NCI-H82 treated with DMSO at 0.1 percent for 48 hours (cell line): ENCODE measurements around the gene ELL3.
"Not testable (repeated sequence)": the region's sequence is repeated elsewhere in the genome, so short reads cannot be mapped to it uniquely, and the experiment has no call there.

Source experiments
- DNase-seq: peaks from one replicate; lab custom pipeline; 2025; ENCODE audit not compliant: unreplicated experiment; lab: John Stamatoyannopoulos, UW

ELL3 gene

GRCh38 chr15:43791993-43792760, 15.4 kb upstream of the ELL3 start, which contains the start of gene SERF2:
Gene SERF2, plus strand, starts transcription at chr15:43792320. Its CDS starts 57 bp downstream, at chr15:43792377.
- DNase-seq, result peak; percentile 94

GRCh38 chr15:43789409-43789808, 12.6 kb upstream of the ELL3 start:
- DNase-seq, result no peak

GRCh38 chr15:43779016-43779415, 2.2 kb upstream of the ELL3 start:
- no peak for DNase-seq

GRCh38 chr15:43777267-43777914, 625 bp upstream of the ELL3 start:
- DNase-seq, result peak; percentile 55

- peak; percentile 37 for DNase-seq
Measured at GRCh38 chr15:43776101-43776717, 557 bp downstream of the ELL3 start.

GRCh38 chr15:43775411-43775965, 1.3 kb downstream of the ELL3 start:
- DNase-seq, result peak; percentile 48

- DNase-seq, result no peak
Measured at GRCh38 chr15:43774062-43774461, 2.7 kb downstream of the ELL3 start.

- DNase-seq, result no peak
Measured at GRCh38 chr15:43772624-43773023, 4.1 kb downstream of the ELL3 start.

- no peak for DNase-seq
Measured at GRCh38 chr15:43771816-43772215, 5.0 kb downstream of the ELL3 start.

GRCh38 chr15:43769584-43770228, 7.1 kb downstream of the ELL3 start:
- no peak for DNase-seq

- DNase-seq, result no peak
Measured at GRCh38 chr15:43763819-43764446, 12.8 kb downstream of the ELL3 start.

GRCh38 chr15:43762824-43763223, 13.9 kb downstream of the ELL3 start:
- no peak for DNase-seq

GRCh38 chr15:43751885-43752284, 24.9 kb downstream of the ELL3 start:
- DNase-seq, result peak; percentile 30

GRCh38 chr15:43749690-43750345, 26.9 kb downstream of the ELL3 start:
- no peak for DNase-seq

- no peak for DNase-seq
Measured at GRCh38 chr15:43748376-43748775, 28.4 kb downstream of the ELL3 start.

GRCh38 chr15:43746903-43747309, 29.9 kb downstream of the ELL3 start:
- DNase-seq, result not testable (repeated sequence)

GRCh38 chr15:43746245-43746902, 30.4 kb downstream of the ELL3 start, which contains the start of gene PDIA3:
Gene PDIA3, plus strand, starts transcription at chr15:43746438. Its CDS starts 102 bp downstream, at chr15:43746540.
- DNase-seq, result peak; percentile 52

GRCh38 chr15:43735416-43735815, 41.4 kb downstream of the ELL3 start:
- DNase-seq, result no peak

GRCh38 chr15:43728053-43728725, 48.6 kb downstream of the ELL3 start:
- DNase-seq, result not testable (repeated sequence)
